HG03571 (cell line): Measurements from ENCODE around the gene NIPAL4.
"Not testable (repeated sequence)": the region's sequence is repeated elsewhere in the genome, so short reads cannot be mapped to it uniquely, and the experiment has no call there.

Source experiments
- ATAC-seq: cut with Tn5 transposase; IDR thresholded peaks from one replicate; pipeline ENCODE4 v1.9.1; 2021; ENCODE audit not compliant: unreplicated experiment

Gene NIPAL4

GRCh38 chr5:157463081-157463480, 3.1 kb downstream of the NIPAL4 start:
- ATAC-seq = no peak

GRCh38 chr5:157463621-157464518, 3.9 kb downstream of the NIPAL4 start:
- no peak for ATAC-seq

- ATAC-seq = peak; percentile 70
Observed at GRCh38 chr5:157464519-157465171, 4.6 kb downstream of the NIPAL4 start.

- no peak for ATAC-seq
Observed at GRCh38 chr5:157468293-157468965, 8.4 kb downstream of the NIPAL4 start.

- ATAC-seq = no peak
Observed at GRCh38 chr5:157469073-157469472, 9.1 kb downstream of the NIPAL4 start.

GRCh38 chr5:157469687-157470086, 9.7 kb downstream of the NIPAL4 start:
- no peak for ATAC-seq

GRCh38 chr5:157470631-157471030, 10.6 kb downstream of the NIPAL4 start:
- ATAC-seq = no peak

- no peak for ATAC-seq
Observed at GRCh38 chr5:157471709-157472108, 11.7 kb downstream of the NIPAL4 start.

GRCh38 chr5:157473383-157474320, 13.6 kb downstream of the NIPAL4 start:
- ATAC-seq = no peak

- ATAC-seq = no peak
Observed at GRCh38 chr5:157475432-157475831, 15.4 kb downstream of the NIPAL4 start.

- no peak for ATAC-seq
Observed at GRCh38 chr5:157476702-157477408, 16.8 kb downstream of the NIPAL4 start.

GRCh38 chr5:157477814-157478494, 17.9 kb downstream of the NIPAL4 start:
- no peak for ATAC-seq

GRCh38 chr5:157478726-157479125, 18.7 kb downstream of the NIPAL4 start:
- ATAC-seq = no peak

- no peak for ATAC-seq
Observed at GRCh38 chr5:157479166-157479565, 19.2 kb downstream of the NIPAL4 start.

- ATAC-seq = no peak
Observed at GRCh38 chr5:157479612-157480510, 19.8 kb downstream of the NIPAL4 start.

GRCh38 chr5:157481265-157481664, 21.3 kb downstream of the NIPAL4 start:
- no peak for ATAC-seq

GRCh38 chr5:157481666-157482065, 21.7 kb downstream of the NIPAL4 start:
- no peak for ATAC-seq

GRCh38 chr5:157482702-157483101, 22.7 kb downstream of the NIPAL4 start:
- ATAC-seq = not testable (repeated sequence)
